ENCODE data around the gene GAPVD1. TPM values are rescaled to one million over a fixed set of nuclear protein-coding genes. Genes with fewer than 3 reads are reported as not detected.

GAPVD1 gene
- polyA plus RNA-seq, 2 of the 4 experiments (the other 2 are of a cell fraction), result 18.2 to 23.0 TPM

- ChIA-PET POLR2A (no interaction called here), CTCF (interaction anchor here (1.2 to 4.2 kb wide), 4 partner anchors 209 to 1086 kb away, joined by 4 to 97 read pairs (median 19); no protein-coding TSS in a partner anchor)
- no peak overlapping the region for H3K27ac ChIP-seq
- DNase-seq (ENCODE audit: low read depth in 1 of 2, low spot score in 1 of 2) (peak in 1 of 2 experiments; percentile 57), FAIRE-seq (no peak), ATAC-seq (peak in 1 of 2 experiments; percentile 8; a peak in 3 of 6 replicates)
- 82% methylated on average over 19 of the region's 20 CpGs for WGBS (ENCODE audit: missing lambda C conversion rate)
- no peak overlapping the region for H3K4me3 ChIP-seq
- no peaks in the 10 kb centered on the region for H3K9me3 ChIP-seq
- H3K4me2 ChIP-seq, result no peak overlapping the region
- TF ChIP-seq CHD2 (IDR thresholded peaks at IDR 0.05; ENCODE audit: low read length, partially characterized antibody) (no peak), ZFP36 (IDR thresholded peaks at IDR 0.05; ENCODE audit: borderline replicate concordance, partially characterized antibody) (no peak), SREBF2 (IDR thresholded peaks at IDR 0.05) (no peak), ZSCAN20 (CRISPR knock-in tag; IDR thresholded peaks at IDR 0.05) (no peak), EHF (CRISPR knock-in tag; IDR thresholded peaks at IDR 0.05) (no peak), GATA3 (IDR thresholded peaks at IDR 0.05; ENCODE audit: borderline replicate concordance) (no peak), KDM5A (IDR thresholded peaks at IDR 0.05) (no peak), MAZ (IDR thresholded peaks at IDR 0.05; ENCODE audit: borderline replicate concordance, low read depth, low read length) (no peak), MAX (IDR thresholded peaks at IDR 0.05) (no peak), E2F6 (IDR thresholded peaks at IDR 0.05; ENCODE audit: borderline replicate concordance, low read depth) (no peak), RARB (CRISPR knock-in tag; IDR thresholded peaks at IDR 0.05) (no peak), FOXS1 (CRISPR knock-in tag; IDR thresholded peaks at IDR 0.05) (no peak), NFE2L2 (conservative IDR thresholded peaks at IDR 0.05; ENCODE audit: low read length) (no peak), KDM1A (IDR thresholded peaks at IDR 0.05; ENCODE audit: low read depth) (no peak), POLR2AphosphoS2 (conservative IDR thresholded peaks at IDR 0.05; ENCODE audit: low read length) (no peak), HOXB13 (CRISPR knock-in tag; IDR thresholded peaks at IDR 0.05; ENCODE audit: low read depth) (no peak), TP53 (CRISPR knock-in tag; IDR thresholded peaks at IDR 0.05) (no peak), PHF8 (IDR thresholded peaks at IDR 0.05; ENCODE audit: borderline replicate concordance, low read depth) (no peak), RAD21 (conservative IDR thresholded peaks at IDR 0.05 in 1 of 2, IDR thresholded peaks at IDR 0.05 in 1 of 2) (no peak), CBX8 (IDR thresholded peaks at IDR 0.05) (no peak)
- 0 out of 3 replicates have a peak, but pooled peaks cover 4% of the 10 kb centered on the region for H3K4me1 ChIP-seq
Measured at GRCh38 chr9:125409217-125409636, 147.6 kb downstream of the GAPVD1 start.

- ATAC-seq, result peak in 1 of 2 experiments; percentile 42; a peak in 3 of 6 replicates
- TF ChIP-seq NPAS2 (CRISPR knock-in tag; IDR thresholded peaks at IDR 0.05; ENCODE audit: borderline replicate concordance) (no peak), ESRRA (IDR thresholded peaks at IDR 0.05; ENCODE audit: borderline replicate concordance, low read length) (no peak), USF2 (IDR thresholded peaks at IDR 0.05) (peak; percentile 88), PBX3 (IDR thresholded peaks at IDR 0.05) (0 out of 2 replicates have a peak, but pooled peaks have one; percentile 28)
- DNase-seq (ENCODE audit: low read depth in 1 of 2, low spot score in 1 of 2), result peak; percentile 81 to 86
- Histone ChIP-seq H3K4me3 (no peak overlapping the region), H3K4me2 (no peak overlapping the region), H3K27ac (no peak overlapping the region), H3K4me1 (0 out of 3 replicates have a peak, but pooled peaks cover 4% of the 10 kb centered on the region), H3K9me3 (no peaks in the 10 kb centered on the region)
- POLR2A ChIA-PET, result no interaction called here
- FAIRE-seq, result no peak
- WGBS (ENCODE audit: missing lambda C conversion rate), result 90% methylated on average over 10 of the region's 13 CpGs
- CTCF ChIA-PET, result interaction anchor here (1.7 to 4.2 kb wide), 3 partner anchors 820 to 1082 kb away, joined by 4 to 97 read pairs (median 32); no protein-coding TSS in a partner anchor
Measured at GRCh38 chr9:125409637-125410521, 148.3 kb downstream of the GAPVD1 start.

Measured in A549 (cell line).